HepG2 (cell line): Measurements from ENCODE around the gene CTDP1. TPM values are rescaled to one million over a fixed set of nuclear protein-coding genes. Genes with fewer than 3 reads are reported as not detected.

Experiments
- SMC3 ChIP-seq: IDR thresholded peaks from 2 replicates; pipeline ENCODE4 v1.6.1; 2011; ENCODE audit warnings: low read length, improper control_type of control experiment
- ZNF251 ChIP-seq: sonication (generic); formaldehyde crosslinking; IDR thresholded peaks from 2 replicates; pipeline ENCODE4 v1.9.0; 2021; ENCODE audit warnings: mild to moderate bottlenecking, missing genetic modification reagents
- ZNF562 ChIP-seq: sonication (generic); formaldehyde crosslinking; IDR thresholded peaks from 2 replicates; pipeline ENCODE4 v1.8.0; 2022; ENCODE audit warnings: missing genetic modification reagents, borderline replicate concordance
- ZNF646 ChIP-seq: sonication (generic); formaldehyde crosslinking; IDR thresholded peaks from 2 replicates; pipeline ENCODE4 v1.9.0; 2021; ENCODE audit warnings: mild to moderate bottlenecking, missing genetic modification reagents
- ZNF703 ChIP-seq: sonication (generic); formaldehyde crosslinking; IDR thresholded peaks from 2 replicates; pipeline ENCODE4 v1.5.1; 2020; ENCODE audit warnings: missing genetic modification reagents, mild to moderate bottlenecking, moderate library complexity, borderline replicate concordance
- polyA plus RNA-seq, 8 experiments: library from polyadenylated mRNA; depleted of rRNA in 3 of 8; stranded (reverse) in 7 of 8; unstranded in 1 of 8; fragments of >200 nt; fragmentation: Illumina TruSeq in 4 of 8; extraction: Trizol in 4 of 8; gene quantifications; 2 replicates each; pipeline versions ENCODE4 v1.2.1 to v1.2.3, GENCODE V29; 2011 to 2016; ENCODE audit warnings: low read depth in 4 of 8, missing spikeins in 1 of 8, mixed read lengths in 1 of 8; ENCODE audit not compliant: insufficient read depth in 1 of 8
- total RNA-seq, 5 experiments: library from RNA; depleted of rRNA; stranded (reverse); fragments of >200 nt; fragmentation: Illumina TruSeq; extraction: Trizol; gene quantifications; 2 replicates each; pipeline ENCODE4 v1.2.3, GENCODE V29; 2016; ENCODE audit warnings: low read depth in 1 of 5
- TF ChIP-seq, protein P1 (sequence below): IDR thresholded peaks from 2 replicates; pipeline ENCODE4 v1.6.1; 2016; ENCODE audit warnings: low read depth, control low read depth

The CTDP1 gene
- total and polyA plus RNA-seq, 2 of the 13 experiments (the other 11 are each of a cell fraction or from before 2014, with no cell fraction given), result 6.9 to 11.0 TPM

GRCh38 chr18:79717555-79718074 lies 38.0 kb downstream of the CTDP1 start (continued):
- TF ChIP-seq ZNF646 (CRISPR knock-in tag) (no peak), ZNF562 (CRISPR knock-in tag) (no peak), ZNF251 (CRISPR knock-in tag) (no peak), ZNF703 (no peak), SMC3 (no peak)
- TF ChIP-seq, protein P1, sequence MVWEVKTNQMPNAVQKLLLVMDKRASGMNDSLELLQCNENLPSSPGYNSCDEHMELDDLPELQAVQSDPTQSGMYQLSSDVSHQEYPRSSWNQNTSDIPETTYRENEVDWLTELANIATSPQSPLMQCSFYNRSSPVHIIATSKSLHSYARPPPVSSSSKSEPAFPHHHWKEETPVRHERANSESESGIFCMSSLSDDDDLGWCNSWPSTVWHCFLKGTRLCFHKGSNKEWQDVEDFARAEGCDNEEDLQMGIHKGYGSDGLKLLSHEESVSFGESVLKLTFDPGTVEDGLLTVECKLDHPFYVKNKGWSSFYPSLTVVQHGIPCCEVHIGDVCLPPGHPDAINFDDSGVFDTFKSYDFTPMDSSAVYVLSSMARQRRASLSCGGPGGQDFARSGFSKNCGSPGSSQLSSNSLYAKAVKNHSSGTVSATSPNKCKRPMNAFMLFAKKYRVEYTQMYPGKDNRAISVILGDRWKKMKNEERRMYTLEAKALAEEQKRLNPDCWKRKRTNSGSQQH (CRISPR knock-in tag), result no peak
